Astrocyte (in vitro differentiated cells and primary cell): ENCODE results near the gene NFIA. TPM values are rescaled to one million over a fixed set of nuclear protein-coding genes. Genes with fewer than 3 reads are reported as not detected.

Experiments
- DNase-seq: peaks from one replicate; pipeline ENCODE4 v3.0.0-alpha.2; 2010; ENCODE audit warnings: low read depth
- FAIRE-seq: peaks from 2 replicates; lab custom pipeline; 2011; peaks lifted over from hg19 to GRCh38; lab: Jason Lieb, UNC
- H2AFZ ChIP-seq: 2 replicates; pipeline ENCODE4 v1.6.0; 2012; ENCODE audit warnings: low read depth, low read length, inconsistent platforms
- H3K27ac ChIP-seq: 2 replicates; pipeline ENCODE4 v1.5.1; 2011; ENCODE audit warnings: low read depth, low read length, inconsistent platforms
- H3K27me3 ChIP-seq: 2 replicates; pipeline ENCODE4 v1.6.0; 2011; ENCODE audit warnings: low read length, inconsistent platforms; ENCODE audit not compliant: insufficient read depth
- H3K36me3 ChIP-seq: 2 replicates; pipeline ENCODE4 v1.5.1; 2011; ENCODE audit warnings: low read length, inconsistent platforms; ENCODE audit not compliant: insufficient read depth
- H3K4me1 ChIP-seq: 2 replicates; pipeline ENCODE4 v1.5.1; 2011; ENCODE audit warnings: low read length, inconsistent platforms; ENCODE audit not compliant: insufficient read depth
- H3K4me2 ChIP-seq: 2 replicates; pipeline ENCODE4 v1.6.0; 2012; ENCODE audit warnings: low read length, inconsistent platforms
- H3K4me3 ChIP-seq: 2 replicates; pipeline ENCODE4 v1.5.1; 2011; ENCODE audit warnings: low read depth, mild to moderate bottlenecking, low read length, inconsistent platforms; ENCODE audit not compliant: insufficient read depth
- H3K79me2 ChIP-seq: 2 replicates; pipeline ENCODE4 v1.6.0; 2012; ENCODE audit warnings: mild to moderate bottlenecking, low read length, inconsistent platforms; ENCODE audit not compliant: insufficient read depth
- H3K9ac ChIP-seq: 2 replicates; pipeline ENCODE4 v1.6.0; 2012; ENCODE audit warnings: mild to moderate bottlenecking, low read length, inconsistent platforms
- H3K9me3 ChIP-seq: 2 replicates; pipeline ENCODE4 v1.5.1; 2012; ENCODE audit warnings: low read depth, mild to moderate bottlenecking, low read length, inconsistent platforms; ENCODE audit not compliant: insufficient read depth
- H4K20me1 ChIP-seq: 2 replicates; pipeline ENCODE4 v1.6.0; 2012; ENCODE audit warnings: low read length, inconsistent platforms; ENCODE audit not compliant: insufficient read depth
- H3K27ac Mint-ChIP-seq: one replicate; pipeline ENCODE4 v1.8.0; 2021; ENCODE audit warnings: mild to moderate bottlenecking, mixed read lengths; ENCODE audit not compliant: unreplicated experiment
- H3K27me3 Mint-ChIP-seq: one replicate; pipeline ENCODE4 v1.8.0; 2021; ENCODE audit warnings: low read depth, mixed read lengths; ENCODE audit not compliant: unreplicated experiment
- H3K36me3 Mint-ChIP-seq: one replicate; pipeline ENCODE4 v1.8.0; 2021; ENCODE audit warnings: low read depth, mixed read lengths; ENCODE audit not compliant: unreplicated experiment
- H3K4me1 Mint-ChIP-seq: one replicate; pipeline ENCODE4 v1.8.0; 2021; ENCODE audit warnings: low read depth, mixed read lengths; ENCODE audit not compliant: unreplicated experiment
- H3K4me3 Mint-ChIP-seq: one replicate; pipeline ENCODE4 v1.8.0; 2021; ENCODE audit warnings: mild to moderate bottlenecking, moderate library complexity, mixed read lengths; ENCODE audit not compliant: unreplicated experiment
- H3K9me3 Mint-ChIP-seq: one replicate; pipeline ENCODE4 v1.8.0; 2021; ENCODE audit warnings: mild to moderate bottlenecking, mixed read lengths; ENCODE audit not compliant: unreplicated experiment
- EZH2 ChIP-seq: IDR thresholded peaks from 2 replicates; pipeline ENCODE4 v1.6.1; 2012; ENCODE audit warnings: mild to moderate bottlenecking, low read length, inconsistent platforms; ENCODE audit not compliant: insufficient read depth
- total RNA-seq: library from RNA; stranded (reverse); gene quantifications from 2 replicates; pipeline ENCODE4 v1.2.1, GENCODE V29; 2021
- TF ChIP-seq, protein P1 (sequence below): IDR thresholded peaks from 2 replicates; pipeline ENCODE4 v1.5.1; 2011; ENCODE audit warnings: low read depth, mild to moderate bottlenecking, inconsistent platforms, low read length, moderate library complexity; ENCODE audit not compliant: insufficient read depth

Gene NFIA
- total RNA-seq, 1 donor from 2014 or later, result 4.6 TPM

DNA sequence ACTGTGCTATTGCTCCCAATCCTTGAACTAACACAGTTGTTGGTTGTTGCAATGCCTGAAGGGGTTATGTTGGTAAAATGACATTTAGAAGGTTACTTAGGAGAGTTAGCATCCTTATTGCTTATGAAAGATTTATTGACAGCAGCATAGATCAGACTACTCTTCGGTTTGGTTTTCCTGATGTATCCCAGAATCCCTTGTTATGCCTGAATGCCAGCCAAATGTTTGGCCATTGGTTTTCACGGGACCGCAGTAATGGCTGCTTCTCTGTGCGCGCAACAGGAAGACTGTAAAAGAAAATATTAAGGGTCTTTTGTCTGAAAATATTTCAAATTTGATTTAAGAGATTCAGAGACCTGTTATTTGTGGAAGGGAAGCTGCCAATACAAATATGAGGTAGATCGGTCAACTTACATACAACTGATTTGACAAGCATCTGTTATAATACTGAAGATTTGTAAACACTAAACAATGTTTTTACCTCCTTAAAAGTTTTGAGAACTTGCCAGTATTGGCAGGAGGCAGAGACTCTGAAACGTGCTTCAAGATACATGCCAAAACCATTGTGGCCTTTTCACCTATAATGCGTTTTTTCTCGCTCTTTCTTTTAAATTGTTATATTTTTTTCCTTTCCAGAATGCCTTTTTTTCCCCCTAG is 8.3 kb downstream of the NFIA start:
- peaks cover 21% of the 10 kb centered on the region for H3K27me3 Mint-ChIP-seq
- DNase-seq, result no peak
- peaks cover 8% of the 10 kb centered on the region for H3K4me1 Mint-ChIP-seq
- H2AFZ ChIP-seq, result no peak overlapping the region
- FAIRE-seq, result no peak
- peak overlapping the region; percentile 10 for H3K4me2 ChIP-seq
- no peaks in the 10 kb centered on the region for H3K9me3 Mint-ChIP-seq
- H3K79me2 ChIP-seq, result peaks cover 10% of the 10 kb centered on the region
- no peaks in the 10 kb centered on the region for H3K4me1 ChIP-seq
- H3K36me3 Mint-ChIP-seq, result peaks cover 3% of the 10 kb centered on the region
- H3K27ac Mint-ChIP-seq, result no peak overlapping the region
- no peaks in the 10 kb centered on the region for H3K27me3 ChIP-seq
- no peaks in the 10 kb centered on the region for H3K9me3 ChIP-seq
- H4K20me1 ChIP-seq, result no peaks in the 10 kb centered on the region
- no peak for TF ChIP-seq EZH2
- TF ChIP-seq, protein P1, sequence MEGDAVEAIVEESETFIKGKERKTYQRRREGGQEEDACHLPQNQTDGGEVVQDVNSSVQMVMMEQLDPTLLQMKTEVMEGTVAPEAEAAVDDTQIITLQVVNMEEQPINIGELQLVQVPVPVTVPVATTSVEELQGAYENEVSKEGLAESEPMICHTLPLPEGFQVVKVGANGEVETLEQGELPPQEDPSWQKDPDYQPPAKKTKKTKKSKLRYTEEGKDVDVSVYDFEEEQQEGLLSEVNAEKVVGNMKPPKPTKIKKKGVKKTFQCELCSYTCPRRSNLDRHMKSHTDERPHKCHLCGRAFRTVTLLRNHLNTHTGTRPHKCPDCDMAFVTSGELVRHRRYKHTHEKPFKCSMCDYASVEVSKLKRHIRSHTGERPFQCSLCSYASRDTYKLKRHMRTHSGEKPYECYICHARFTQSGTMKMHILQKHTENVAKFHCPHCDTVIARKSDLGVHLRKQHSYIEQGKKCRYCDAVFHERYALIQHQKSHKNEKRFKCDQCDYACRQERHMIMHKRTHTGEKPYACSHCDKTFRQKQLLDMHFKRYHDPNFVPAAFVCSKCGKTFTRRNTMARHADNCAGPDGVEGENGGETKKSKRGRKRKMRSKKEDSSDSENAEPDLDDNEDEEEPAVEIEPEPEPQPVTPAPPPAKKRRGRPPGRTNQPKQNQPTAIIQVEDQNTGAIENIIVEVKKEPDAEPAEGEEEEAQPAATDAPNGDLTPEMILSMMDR, result no peak
- H3K4me3 Mint-ChIP-seq, result no peak overlapping the region
- H3K9ac ChIP-seq, result no peak overlapping the region
- no peak overlapping the region for H3K27ac ChIP-seq
- no peak overlapping the region for H3K4me3 ChIP-seq
- no peaks in the 10 kb centered on the region for H3K36me3 ChIP-seq

GRCh38 chr1:61091455-61091854 is 9.1 kb downstream of the NFIA start:
- peaks cover 19% of the 10 kb centered on the region for H3K27me3 Mint-ChIP-seq
- DNase-seq (no peak), FAIRE-seq (no peak)
- no peak overlapping the region for H3K4me3 Mint-ChIP-seq
- H3K4me1 Mint-ChIP-seq, result peaks cover 8% of the 10 kb centered on the region
- Histone ChIP-seq H3K4me2 (no peak overlapping the region), H3K4me1 (no peaks in the 10 kb centered on the region), H3K4me3 (no peak overlapping the region), H3K9ac (no peak overlapping the region), H3K9me3 (no peaks in the 10 kb centered on the region), H3K27me3 (no peaks in the 10 kb centered on the region), H3K79me2 (peaks cover 4% of the 10 kb centered on the region), H4K20me1 (no peaks in the 10 kb centered on the region), H3K27ac (no peak overlapping the region), H2AFZ (no peak overlapping the region), H3K36me3 (no peaks in the 10 kb centered on the region)
- peaks cover 3% of the 10 kb centered on the region for H3K36me3 Mint-ChIP-seq
- TF ChIP-seq, protein P1, result no peak
- no peak for TF ChIP-seq EZH2
- H3K9me3 Mint-ChIP-seq, result no peaks in the 10 kb centered on the region
- no peak overlapping the region for H3K27ac Mint-ChIP-seq

DNA sequence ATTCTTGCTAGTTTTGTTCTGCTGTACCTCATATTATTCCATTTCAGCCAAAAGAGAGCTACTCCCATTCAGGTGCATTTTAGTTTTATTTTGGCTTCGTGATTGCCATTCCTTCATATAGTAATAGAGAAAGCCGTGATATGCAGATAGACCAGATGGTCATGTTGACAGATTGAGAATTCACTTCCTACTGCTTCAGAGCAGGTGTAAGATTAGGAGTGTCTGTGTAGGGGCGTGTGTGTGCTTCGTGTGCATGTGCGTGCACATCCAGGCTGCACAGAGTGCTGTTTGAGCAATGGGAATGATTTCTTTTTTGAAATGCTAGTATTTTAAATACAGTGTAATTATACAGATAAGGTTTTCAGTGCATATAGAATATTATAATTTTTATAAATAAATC is 10.3 kb downstream of the NFIA start:
- H3K27me3 ChIP-seq, result no peaks in the 10 kb centered on the region
- no peak overlapping the region for H3K27ac ChIP-seq
- no peak overlapping the region for H2AFZ ChIP-seq
- Mint-ChIP-seq H3K4me1 (peaks cover 12% of the 10 kb centered on the region), H3K9me3 (no peaks in the 10 kb centered on the region), H3K36me3 (peaks cover 3% of the 10 kb centered on the region), H3K27ac (no peak overlapping the region), H3K27me3 (peaks cover 18% of the 10 kb centered on the region), H3K4me3 (no peak overlapping the region)
- no peak overlapping the region for H3K4me3 ChIP-seq
- DNase-seq (no peak), FAIRE-seq (no peak)
- no peak overlapping the region for H3K4me2 ChIP-seq
- H4K20me1 ChIP-seq, result no peaks in the 10 kb centered on the region
- no peaks in the 10 kb centered on the region for H3K79me2 ChIP-seq
- no peaks in the 10 kb centered on the region for H3K36me3 ChIP-seq
- no peaks in the 10 kb centered on the region for H3K4me1 ChIP-seq
- no peaks in the 10 kb centered on the region for H3K9me3 ChIP-seq
- TF ChIP-seq, protein P1, result no peak
- no peak for TF ChIP-seq EZH2
- no peak overlapping the region for H3K9ac ChIP-seq
